ENCODE measurements around the gene SLC15A3. TPM values are rescaled to one million over a fixed set of nuclear protein-coding genes. Genes with fewer than 3 reads are reported as not detected.

SLC15A3 gene
- 5.8 and 10.0 TPM in 2 replicates for total RNA-seq (2014; rRNA removed; shearing (Covaris generic))

DNA sequence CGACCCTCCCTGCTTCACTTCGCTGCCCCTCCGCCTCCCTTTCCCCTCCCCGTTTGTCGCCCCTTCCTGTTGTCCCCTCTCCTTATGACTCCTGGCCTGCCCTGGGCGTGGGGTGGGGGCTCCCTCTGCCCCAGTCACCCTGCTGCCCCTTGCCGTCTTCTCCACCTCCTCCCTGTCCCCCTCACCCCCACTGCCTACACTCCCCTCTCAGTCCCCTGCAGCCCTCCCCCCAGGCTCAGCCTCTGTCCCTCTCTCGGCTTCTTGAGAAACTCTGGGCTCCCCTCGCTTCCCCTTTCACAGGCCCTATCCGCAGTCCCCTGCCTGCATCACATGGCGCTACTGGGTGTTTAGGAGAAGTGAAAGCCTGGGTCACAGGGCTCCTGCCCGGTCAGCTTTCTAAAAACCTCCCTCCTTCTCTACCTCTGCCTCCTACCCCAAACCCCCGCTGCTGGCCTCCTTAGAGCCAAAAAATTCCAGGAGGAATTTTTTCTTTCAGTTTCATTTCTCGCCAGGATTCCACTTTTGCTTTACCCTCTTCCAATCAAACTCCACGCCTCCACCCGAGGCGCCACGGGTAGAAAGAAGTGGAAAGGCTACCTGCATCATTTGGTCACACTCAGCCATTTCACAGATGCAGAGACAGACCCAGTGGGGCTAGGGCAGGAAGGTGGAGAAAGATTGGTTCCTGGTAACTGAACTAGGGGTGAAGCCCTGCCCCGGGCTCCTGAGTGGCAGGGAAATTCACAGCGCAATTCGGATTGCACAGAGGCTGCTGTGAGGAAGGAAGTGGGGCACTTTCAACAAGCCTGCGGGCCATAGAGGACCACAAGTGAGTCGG, at the start of gene SLC15A3:
Gene SLC15A3, minus strand, starts transcription at position 273 of the 838 bp plus-strand sequence. CDS start 625 bp downstream, outside the sequence.
- DNase-seq (ENCODE audit: low read depth), result peak; percentile 60

GRCh38 chr11:61000426-61000825, 48.5 kb upstream of the SLC15A3 start:
- DNase-seq (ENCODE audit: low read depth), result no peak

GRCh38 chr11:60996381-60997138, 44.6 kb upstream of the SLC15A3 start:
- no peak for DNase-seq (ENCODE audit: low read depth)

GRCh38 chr11:60995798-60996197, 43.8 kb upstream of the SLC15A3 start:
- no peak for DNase-seq (ENCODE audit: low read depth)

- no peak for DNase-seq (ENCODE audit: low read depth)
Measured at GRCh38 chr11:60994541-60995080, 42.6 kb upstream of the SLC15A3 start.

- no peak for DNase-seq (ENCODE audit: low read depth)
Measured at GRCh38 chr11:60993615-60994014, 41.6 kb upstream of the SLC15A3 start.

- no peak for DNase-seq (ENCODE audit: low read depth)
Measured at GRCh38 chr11:60992842-60993409, 41.0 kb upstream of the SLC15A3 start.

GRCh38 chr11:60991457-60991856, 39.5 kb upstream of the SLC15A3 start:
- no peak for DNase-seq (ENCODE audit: low read depth)

DNA sequence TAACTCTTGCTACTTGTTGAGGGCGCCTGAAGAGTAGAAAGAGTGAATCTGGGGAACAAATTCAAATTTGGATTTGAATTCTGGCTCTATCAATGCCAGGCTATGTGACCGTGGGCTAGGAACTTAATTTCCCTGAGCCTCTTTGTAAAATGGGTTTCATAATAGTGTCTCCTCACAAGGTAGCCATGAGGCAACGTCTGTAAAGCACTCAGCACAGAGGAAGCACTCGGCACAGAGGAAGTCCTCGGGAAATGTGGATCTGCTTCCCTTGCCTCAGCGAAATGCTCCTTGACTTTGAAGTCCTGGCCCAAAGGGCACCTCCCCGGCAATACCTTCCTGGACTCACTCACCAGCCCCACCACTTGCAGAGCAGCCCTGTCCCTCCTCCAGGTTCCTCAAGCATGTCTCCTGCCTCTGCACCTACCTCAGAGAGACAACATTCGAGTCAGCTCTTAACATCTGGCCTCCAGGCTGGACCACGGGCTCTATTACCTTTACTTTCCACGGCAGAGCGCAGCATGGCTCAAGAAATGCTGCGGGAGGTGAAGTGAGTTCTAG, 37.2 kb upstream of the SLC15A3 start:
- no peak for DNase-seq (ENCODE audit: low read depth)

DNA sequence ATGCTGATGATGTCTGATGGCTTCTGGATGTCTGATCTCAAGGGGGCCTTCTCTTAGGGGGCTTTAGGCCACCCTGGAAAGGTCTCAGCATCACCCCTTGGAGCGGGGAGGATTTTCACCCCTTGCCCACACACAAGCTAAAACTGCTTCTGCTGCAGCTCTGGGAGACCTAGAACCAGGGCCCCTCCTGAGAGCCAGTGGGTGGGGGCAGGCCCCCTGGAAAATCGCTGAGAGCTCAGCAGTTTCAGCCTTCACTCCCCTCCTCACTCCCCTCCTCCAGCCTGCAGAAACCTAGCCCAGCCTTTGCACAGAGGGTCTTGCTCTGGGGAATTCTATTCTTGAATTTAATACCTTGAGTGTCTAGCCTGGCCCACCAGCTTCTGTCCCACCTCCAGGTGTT, 36.7 kb upstream of the SLC15A3 start:
- DNase-seq (ENCODE audit: low read depth), result no peak

DNA sequence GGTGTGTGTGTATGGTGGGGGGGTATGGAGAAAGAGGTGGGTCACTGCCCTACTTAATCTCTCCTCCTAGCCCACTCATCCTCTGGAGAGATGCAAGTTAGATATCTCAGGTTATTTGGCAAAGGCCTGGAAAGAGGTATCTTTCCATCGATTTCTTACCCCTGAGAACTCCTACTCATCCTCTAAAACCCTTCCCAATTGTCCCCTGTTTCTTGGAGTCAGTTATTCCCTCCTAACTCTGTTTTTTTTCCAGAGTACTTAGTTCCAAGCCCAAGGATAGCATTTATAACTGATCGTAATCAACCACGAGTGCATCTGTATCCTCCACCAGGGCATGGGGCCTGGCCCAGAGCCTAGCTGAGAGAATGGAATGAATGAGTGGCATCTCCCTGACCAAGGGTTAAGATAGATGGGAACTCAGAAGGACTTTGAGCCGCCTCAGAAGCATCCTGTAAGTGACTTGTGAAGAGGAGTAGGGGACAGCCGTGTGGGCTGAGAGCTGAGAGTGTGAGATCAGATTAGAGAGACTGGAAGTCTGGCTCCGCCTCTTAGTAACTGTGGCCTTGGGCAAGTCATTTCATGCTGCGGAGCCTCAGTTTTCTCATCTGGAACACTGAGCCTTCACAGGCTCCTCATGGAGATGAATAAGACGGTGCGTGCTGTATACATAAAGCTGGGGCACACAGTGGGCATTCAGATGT, 35.8 kb upstream of the SLC15A3 start:
- DNase-seq (ENCODE audit: low read depth), result no peak

- peak; percentile 34 for DNase-seq (ENCODE audit: low read depth)
Measured at GRCh38 chr11:60985991-60986915, 34.3 kb upstream of the SLC15A3 start.

DNA sequence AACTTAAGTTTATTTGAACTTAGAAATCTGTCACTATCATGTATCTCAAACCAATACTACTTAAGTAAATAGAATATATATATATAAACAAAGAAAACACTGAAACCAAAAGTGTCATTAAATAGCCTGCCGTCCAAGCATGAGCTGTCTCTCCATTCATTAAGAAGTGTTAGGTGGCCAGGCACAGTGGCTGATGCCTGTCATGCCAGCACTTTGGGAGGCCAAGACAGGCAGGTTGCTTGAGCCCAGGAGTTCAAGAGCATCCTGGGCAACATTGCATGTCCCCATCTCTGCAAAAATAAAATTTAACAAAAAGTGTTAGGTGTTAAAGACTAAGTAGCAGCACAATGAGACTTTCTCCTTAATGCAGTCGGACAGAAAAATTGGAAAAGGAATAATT, 33.5 kb upstream of the SLC15A3 start:
- DNase-seq (ENCODE audit: low read depth), result no peak

GRCh38 chr11:60984636-60985035, 32.7 kb upstream of the SLC15A3 start:
- no peak for DNase-seq (ENCODE audit: low read depth)

GRCh38 chr11:60984149-60984548, 32.2 kb upstream of the SLC15A3 start:
- no peak for DNase-seq (ENCODE audit: low read depth)

- no peak for DNase-seq (ENCODE audit: low read depth)
Measured at GRCh38 chr11:60982184-60982583, 30.2 kb upstream of the SLC15A3 start.

DNA sequence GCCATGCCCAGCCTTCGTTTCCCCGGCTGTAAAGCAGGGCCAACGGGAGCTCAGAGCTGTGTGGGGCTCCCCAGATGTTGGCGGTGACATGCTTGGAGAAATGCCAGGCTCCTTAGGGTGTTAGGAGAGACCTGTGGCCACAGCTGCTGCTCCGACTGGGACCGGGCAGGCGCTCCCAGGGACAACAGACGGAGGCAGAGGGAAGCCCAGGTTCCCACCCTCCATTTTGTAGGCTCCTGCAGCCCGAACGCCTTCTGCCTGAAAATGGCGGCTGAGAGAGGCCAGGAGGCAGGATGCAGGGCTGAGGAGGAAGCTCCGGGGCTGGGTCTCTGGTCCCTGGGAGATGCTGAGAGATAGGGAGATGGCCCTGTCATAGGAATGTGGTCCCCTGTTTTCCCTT, 29.5 kb upstream of the SLC15A3 start:
- no peak for DNase-seq (ENCODE audit: low read depth)

GRCh38 chr11:60978546-60979380, 26.8 kb upstream of the SLC15A3 start:
- no peak for DNase-seq (ENCODE audit: low read depth)

DNA sequence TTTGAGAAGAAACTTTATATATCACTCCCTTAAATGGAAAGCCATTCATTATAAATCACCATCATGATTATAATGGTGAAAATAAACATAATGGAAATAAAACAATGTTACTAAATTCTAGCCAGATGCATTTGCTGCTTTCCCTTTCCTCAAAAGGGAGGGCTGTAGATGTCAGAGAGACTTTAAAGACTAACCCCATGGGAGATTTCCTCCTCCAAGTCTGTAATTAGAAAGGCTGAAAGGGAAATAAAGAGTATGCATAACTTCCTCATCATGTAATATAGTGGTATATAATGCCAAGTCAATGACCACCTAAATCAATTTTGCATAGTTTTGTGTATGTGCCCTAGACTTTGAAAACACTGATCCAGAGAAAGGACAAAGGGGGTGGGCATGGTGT, 25.9 kb upstream of the SLC15A3 start:
- DNase-seq (ENCODE audit: low read depth), result no peak

All from RPMI7951 (cell line).